ENCODE data around the gene RELL2.

The RELL2 gene

GRCh38 chr5:141650851-141651727 lies 14.3 kb downstream of the RELL2 start, which contains the start of gene FCHSD1:
TSS of gene FCHSD1 (minus strand) at chr5:141651418. CDS start at chr5:141651368, 50 bp downstream.
- Histone ChIP-seq H3K4me3 (ENCODE audit: low read depth, low read length) (peak within 1 kb of the TSS; percentile 52), H3K36me3 (ENCODE audit: control insufficient read depth in 2 of 2, insufficient read depth in 1 of 2, low read length in 2 of 2) (peaks cover 0 to 8% of the 10 kb centered on the region in 2 experiments; a peak in 1 of 3 replicates), H3K4me1 (ENCODE audit: control insufficient read depth, insufficient read depth, low read length) (no peaks in the 10 kb centered on the region), H3K9me3 (ENCODE audit: control insufficient read depth, insufficient read depth, low read depth, low read length) (no peaks in the 10 kb centered on the region), H3K27ac (ENCODE audit: extremely low read depth, low read depth, low read length) (no peak within 1 kb of the TSS)
- TF ChIP-seq SP2 (tag by site-specific recombination; IDR thresholded peaks at IDR 0.05) (peak; percentile 88), PRDM10 (tag by site-specific recombination; IDR thresholded peaks at IDR 0.05) (0 out of 2 replicates have a peak, but pooled peaks have one; percentile 15), ZNF23 (tag by site-specific recombination; IDR thresholded peaks at IDR 0.05; ENCODE audit: borderline replicate concordance) (no peak), ZNF341 (tag by site-specific recombination; IDR thresholded peaks at IDR 0.05; ENCODE audit: low read depth) (peak; percentile 80), SP3 (tag by site-specific recombination; IDR thresholded peaks at IDR 0.05) (peak; percentile 90), ZBTB26 (tag by site-specific recombination; optimal IDR thresholded peaks at IDR 0.05) (peak; percentile 43), ZNF513 (tag by site-specific recombination; IDR thresholded peaks at IDR 0.05) (no peak), KLF8 (tag by site-specific recombination; IDR thresholded peaks at IDR 0.05) (0 out of 2 replicates have a peak, but pooled peaks have one; percentile 32), ZBTB20 (tag by site-specific recombination; IDR thresholded peaks at IDR 0.05) (peak; percentile 96), ZNF133 (tag by site-specific recombination; IDR thresholded peaks at IDR 0.05) (no peak), KLF9 (tag by site-specific recombination; IDR thresholded peaks at IDR 0.05; ENCODE audit: low read depth) (peak; percentile 85), EGR2 (tag by site-specific recombination; IDR thresholded peaks at IDR 0.05; ENCODE audit: low read depth) (0 out of 2 replicates have a peak, but pooled peaks have one; percentile 26), ZNF37A (tag by site-specific recombination; IDR thresholded peaks at IDR 0.05) (no peak), SCRT2 (tag by site-specific recombination; IDR thresholded peaks at IDR 0.05) (peak; percentile 92), PATZ1 (tag by site-specific recombination; IDR thresholded peaks at IDR 0.05) (0 out of 2 replicates have a peak, but pooled peaks have one; percentile 55), SP7 (tag by site-specific recombination; IDR thresholded peaks at IDR 0.05) (0 out of 2 replicates have a peak, but pooled peaks have one; percentile 11), ZNF211 (tag by site-specific recombination; IDR thresholded peaks at IDR 0.05; ENCODE audit: low read depth) (no peak), GLIS2 (tag by site-specific recombination; IDR thresholded peaks at IDR 0.05) (peak; percentile 14; the same call in 1 of the 2 replicates), ZFHX2 (tag by site-specific recombination; conservative IDR thresholded peaks at IDR 0.05) (peak; percentile 57), KLF1 (tag by site-specific recombination; IDR thresholded peaks at IDR 0.05) (0 out of 2 replicates have a peak, but pooled peaks have one; percentile 19), ZNF600 (tag by site-specific recombination; IDR thresholded peaks at IDR 0.05) (0 out of 2 replicates have a peak, but pooled peaks have one; percentile 44), ZNF335 (tag by site-specific recombination; conservative IDR thresholded peaks at IDR 0.05) (peak; percentile 46; the same call in 1 of the 2 replicates), ZNF132 (tag by site-specific recombination; IDR thresholded peaks at IDR 0.05; ENCODE audit: borderline replicate concordance) (no peak)
- POLR2A ChIA-PET: interaction anchor here (1.4 to 2.1 kb wide), 2 partner anchors 15 to 59 kb away, joined by 3 to 23 read pairs; partner anchors contain the start of genes HDAC3 and RELL2
- CTCF ChIA-PET: interaction anchor here (0.6 to 2.9 kb wide), 6 partner anchors 15 to 256 kb away, joined by 3 to 17 read pairs (median 4); no protein-coding TSS in a partner anchor

Measured in HEK293 (cell line).